ENCODE data around the gene DAG1. TPM values are rescaled to one million over a fixed set of nuclear protein-coding genes. Genes with fewer than 3 reads are reported as not detected.
"Not testable (repeated sequence)": the region's sequence is repeated elsewhere in the genome, so short reads cannot be mapped to it uniquely, and the experiment has no call there.

The DAG1 gene
- total RNA-seq, 2 experiments from 2014 or later, result 9.4 to 9.6 TPM

DNA sequence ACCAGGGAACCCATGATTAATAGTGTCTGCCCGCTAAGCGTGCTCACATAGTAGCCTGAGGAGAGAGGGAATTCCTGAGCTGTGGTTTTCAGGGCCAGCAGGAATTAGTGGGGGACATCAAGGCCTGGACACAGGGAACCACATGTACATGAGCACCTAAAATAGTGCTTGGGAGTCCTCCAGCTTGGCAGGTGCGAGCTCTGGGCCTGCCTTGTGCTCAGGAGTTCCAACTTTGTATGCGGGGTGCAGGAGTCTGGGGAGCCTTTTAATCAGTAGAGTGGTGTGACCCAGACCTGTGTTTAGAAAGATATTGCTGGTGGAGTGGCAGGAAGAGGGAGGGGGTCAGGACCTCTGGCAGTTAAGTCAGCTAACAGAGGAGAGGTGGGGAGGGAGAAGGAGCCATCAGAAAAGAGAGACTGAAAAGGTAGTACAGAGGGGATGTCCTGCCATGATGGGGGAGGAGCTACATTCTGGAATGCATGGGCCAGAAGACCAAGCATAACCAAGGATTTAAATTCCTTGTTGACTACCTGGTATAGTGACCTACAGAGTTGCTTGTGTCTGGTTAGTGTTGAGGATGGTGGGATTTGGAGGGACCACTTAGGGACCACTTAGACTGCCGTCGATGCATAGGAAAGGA lies 1.9 kb downstream of the DAG1 start:
- no peaks in the 10 kb centered on the region for H3K9me3 Mint-ChIP-seq
- ChIA-PET CTCF (interaction anchor here (1.0 to 2.0 kb wide), 3 partner anchors 67 to 199 kb away, joined by 3 to 10 read pairs (median 9); partner anchors contain the start of gene USP4), POLR2A (interaction anchor here (1.2 kb wide), 1 partner anchor 60 kb away, joined by 4 read pairs; the partner anchor contains the start of genes RHOA and TCTA)
- intact Hi-C loops (cut with micrococcal nuclease), result loop anchor here (2.0 kb wide), 1 partner anchor 203 kb away; the partner anchor contains the start of gene APEH
- H3K4me3 Mint-ChIP-seq, result peak overlapping the region; percentile 91
- peaks cover 33% of the 10 kb centered on the region for H3K4me1 Mint-ChIP-seq (ENCODE audit: low read depth)
- peaks cover 3% of the 10 kb centered on the region for H3K36me3 Mint-ChIP-seq
- DNase-seq, result no peak
- no peaks in the 10 kb centered on the region for H3K27me3 Mint-ChIP-seq
- H3K27ac Mint-ChIP-seq, result peak overlapping the region; percentile 87

DNA sequence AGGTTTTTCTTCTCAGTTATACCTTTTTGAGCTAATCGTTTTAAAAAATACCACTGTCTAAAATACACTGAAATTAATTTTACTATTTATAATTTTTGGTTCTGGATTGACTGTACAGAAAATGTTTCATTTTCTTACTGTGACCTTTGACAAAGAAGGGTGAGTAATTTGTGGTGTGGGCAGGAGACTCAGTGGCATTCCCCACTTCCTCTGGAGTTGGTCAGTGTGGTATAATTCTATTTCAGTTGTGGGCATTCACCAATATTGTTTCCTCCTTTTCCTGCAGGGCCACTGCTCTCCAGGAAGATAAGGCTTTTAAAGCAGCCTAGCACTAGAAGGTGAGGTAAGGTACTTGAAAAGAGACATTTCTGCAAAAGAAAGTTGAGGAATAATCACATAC lies 6.5 kb downstream of the DAG1 start:
- intact Hi-C loops (cut with micrococcal nuclease), result no loop called here
- H3K9me3 Mint-ChIP-seq, result no peaks in the 10 kb centered on the region
- H3K27ac Mint-ChIP-seq, result no peak overlapping the region
- no peaks in the 10 kb centered on the region for H3K27me3 Mint-ChIP-seq
- DNase-seq, result peak; percentile 43
- ChIA-PET POLR2A (interaction anchor here (0.6 kb wide), 1 partner anchor 18 kb away, joined by 3 read pairs; no protein-coding TSS in a partner anchor), CTCF (no interaction called here)
- no peak overlapping the region for H3K4me3 Mint-ChIP-seq
- peaks cover 7% of the 10 kb centered on the region for H3K36me3 Mint-ChIP-seq
- H3K4me1 Mint-ChIP-seq (ENCODE audit: low read depth), result peaks cover 22% of the 10 kb centered on the region

DNA sequence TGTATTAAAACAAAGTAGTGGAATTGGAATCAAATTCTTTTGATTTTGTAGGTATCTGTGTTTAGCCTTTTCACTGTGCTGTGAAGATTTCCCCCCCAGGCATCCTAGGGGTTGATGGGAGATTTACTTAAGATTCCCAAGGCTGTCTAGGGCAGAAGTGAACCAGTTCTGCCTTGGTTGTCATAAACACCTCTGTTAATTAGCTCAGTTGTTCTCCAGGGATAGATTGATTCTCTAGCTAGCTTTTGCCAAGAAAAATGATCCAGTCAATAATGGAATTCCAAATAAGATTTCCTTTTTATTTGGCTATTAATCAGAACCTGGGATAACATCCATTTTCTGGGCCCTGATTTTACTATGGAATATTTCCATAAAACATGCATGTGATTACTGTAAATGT lies 12.7 kb downstream of the DAG1 start:
- Mint-ChIP-seq H3K4me3 (no peak overlapping the region), H3K9me3 (no peaks in the 10 kb centered on the region), H3K27me3 (no peaks in the 10 kb centered on the region), H3K4me1 (ENCODE audit: low read depth) (no peaks in the 10 kb centered on the region), H3K27ac (no peak overlapping the region), H3K36me3 (no peaks in the 10 kb centered on the region)
- intact Hi-C loops (cut with micrococcal nuclease), result no loop called here
- ChIA-PET POLR2A (interaction anchor here (0.6 kb wide), 1 partner anchor 317 kb away, joined by 4 read pairs; the partner anchor contains the start of gene CDHR4), CTCF (no interaction called here)
- no peak for DNase-seq

DNA sequence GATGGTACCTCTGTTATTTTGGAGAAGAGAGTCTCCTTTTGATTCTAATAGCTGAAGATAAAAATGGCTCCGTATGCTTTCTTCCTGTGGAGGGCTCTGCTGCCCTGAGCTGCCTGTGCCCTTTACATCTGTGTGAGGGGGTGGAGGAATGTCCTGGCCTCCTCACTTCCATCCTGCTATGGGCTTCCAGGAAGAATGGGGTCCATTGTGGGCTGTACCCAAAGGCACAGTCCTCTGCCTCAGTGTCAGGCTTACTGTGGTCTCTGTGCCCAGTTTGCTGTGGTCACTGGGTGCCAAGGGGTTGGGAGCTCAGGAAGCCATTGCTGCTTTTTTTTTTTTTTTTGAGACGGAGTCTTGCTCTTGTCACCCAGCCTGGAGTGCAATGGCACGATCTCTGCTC lies 14.4 kb downstream of the DAG1 start:
- Mint-ChIP-seq H3K36me3 (no peaks in the 10 kb centered on the region), H3K27me3 (no peaks in the 10 kb centered on the region), H3K9me3 (no peaks in the 10 kb centered on the region), H3K4me3 (no peak overlapping the region), H3K27ac (no peak overlapping the region), H3K4me1 (ENCODE audit: low read depth) (no peaks in the 10 kb centered on the region)
- intact Hi-C loops (cut with micrococcal nuclease), result no loop called here
- ChIA-PET POLR2A (interaction anchor here (0.6 kb wide), 1 partner anchor 15 kb away, joined by 3 read pairs; the partner anchor contains the start of gene DAG1), CTCF (interaction anchor here (1.4 kb wide), 1 partner anchor 35 kb away, joined by 3 read pairs; no protein-coding TSS in a partner anchor)
- DNase-seq, result no peak

DNA sequence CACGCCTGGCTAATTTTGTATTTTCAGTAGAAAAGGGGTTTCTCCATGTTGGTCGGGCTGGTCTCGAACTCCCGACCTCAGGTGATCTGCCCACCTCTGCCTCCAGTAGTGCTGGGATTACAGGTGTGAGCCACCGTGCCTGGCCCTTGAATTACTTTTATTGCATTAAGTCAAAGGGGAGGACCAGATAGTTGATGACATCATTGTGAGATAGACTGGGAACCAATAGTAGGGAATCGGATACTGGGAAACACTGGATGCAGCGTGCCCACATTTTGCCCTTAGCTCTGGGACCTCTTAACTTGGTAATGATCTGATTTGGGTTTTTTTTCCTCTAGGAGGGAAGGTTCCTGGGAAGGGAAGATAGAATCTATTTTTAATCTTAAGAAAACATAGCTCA lies 19.2 kb downstream of the DAG1 start:
- H3K27me3 Mint-ChIP-seq, result no peaks in the 10 kb centered on the region
- POLR2A ChIA-PET, result no interaction called here
- CTCF ChIA-PET, result interaction anchor here (1.2 kb wide), 1 partner anchor 40 kb away, joined by 3 read pairs; no protein-coding TSS in a partner anchor

DNA sequence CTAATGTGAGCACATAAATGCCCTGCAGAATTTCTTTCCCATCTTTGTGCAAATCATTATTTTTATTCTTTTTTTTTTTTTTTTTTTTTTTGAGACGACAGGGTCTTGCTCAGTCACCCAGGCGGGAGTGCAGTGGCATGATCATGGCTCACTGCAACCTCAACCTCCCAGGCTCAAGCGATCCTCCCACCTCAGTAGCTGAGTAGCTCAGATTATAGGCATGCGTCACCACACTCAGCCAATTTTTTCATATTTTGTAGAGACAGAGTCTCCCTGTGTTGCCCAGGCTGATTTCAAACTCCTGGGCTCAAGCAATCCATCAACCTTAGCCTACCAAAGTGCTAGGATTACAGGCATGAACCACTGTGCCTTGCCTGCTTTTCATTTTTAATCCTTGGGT lies 22.9 kb downstream of the DAG1 start:
- Mint-ChIP-seq H3K27ac (no peak overlapping the region), H3K4me3 (no peak overlapping the region), H3K4me1 (ENCODE audit: low read depth) (peaks cover 4% of the 10 kb centered on the region), H3K36me3 (peaks cover 4% of the 10 kb centered on the region), H3K9me3 (no peaks in the 10 kb centered on the region), H3K27me3 (no peaks in the 10 kb centered on the region)
- DNase-seq, result no peak
- intact Hi-C loops (cut with micrococcal nuclease), result no loop called here
- ChIA-PET POLR2A (no interaction called here), CTCF (no interaction called here)

More for the DNA sequence above, 19.2 kb downstream of the DAG1 start:
- Mint-ChIP-seq H3K27ac (no peak overlapping the region), H3K36me3 (peaks cover 4% of the 10 kb centered on the region), H3K4me1 (ENCODE audit: low read depth) (peaks cover 4% of the 10 kb centered on the region), H3K4me3 (no peak overlapping the region), H3K9me3 (no peaks in the 10 kb centered on the region)
- intact Hi-C loops (cut with micrococcal nuclease), result no loop called here
- DNase-seq, result no peak

DNA sequence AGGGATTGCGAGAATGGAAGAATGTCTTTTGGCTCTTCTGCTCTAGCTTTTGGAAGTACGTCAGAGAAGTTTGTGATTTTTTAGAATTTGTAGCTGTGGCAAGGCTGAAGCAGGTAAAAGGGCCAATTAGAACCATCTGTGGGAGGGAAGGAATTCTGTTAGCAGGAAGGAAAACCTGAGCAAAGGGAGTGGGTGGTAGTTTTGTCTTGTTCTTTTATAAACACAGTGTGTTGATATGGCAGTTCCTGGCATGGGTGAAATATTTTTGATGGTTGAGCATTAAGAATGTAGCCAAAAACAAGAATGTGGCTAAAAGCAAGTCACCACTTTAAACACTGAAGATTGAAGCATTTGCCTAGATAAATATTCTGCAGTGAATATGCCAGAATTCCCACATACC lies 23.8 kb downstream of the DAG1 start:
- no peaks in the 10 kb centered on the region for H3K27me3 Mint-ChIP-seq
- H3K4me3 Mint-ChIP-seq, result no peak overlapping the region
- ChIA-PET CTCF (no interaction called here), POLR2A (no interaction called here)
- H3K4me1 Mint-ChIP-seq (ENCODE audit: low read depth), result peaks cover 4% of the 10 kb centered on the region
- DNase-seq, result no peak
- H3K27ac Mint-ChIP-seq, result no peak overlapping the region
- H3K9me3 Mint-ChIP-seq, result no peaks in the 10 kb centered on the region
- intact Hi-C loops (cut with micrococcal nuclease), result no loop called here
- H3K36me3 Mint-ChIP-seq, result peaks cover 6% of the 10 kb centered on the region

DNA sequence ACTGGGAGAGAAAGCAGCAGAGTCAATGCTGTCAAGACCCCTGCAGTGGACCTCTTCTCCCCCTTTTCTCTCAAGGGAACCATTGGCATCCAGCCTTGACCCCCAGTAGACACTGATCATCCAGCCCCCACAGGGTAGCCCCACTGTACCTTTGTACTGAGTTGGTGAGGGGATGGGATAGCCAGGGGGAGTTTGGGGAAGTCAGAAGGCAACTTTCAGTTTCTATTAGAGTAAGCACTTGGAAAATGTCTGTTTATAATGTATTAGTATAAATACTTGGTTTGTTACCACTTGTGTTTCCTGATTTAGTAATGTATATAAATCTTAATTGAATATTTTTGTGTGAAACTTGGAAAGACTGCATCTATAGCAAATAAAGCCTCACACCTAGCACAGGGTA lies 25.0 kb downstream of the DAG1 start:
- no peak for DNase-seq
- Mint-ChIP-seq H3K4me1 (ENCODE audit: low read depth) (peaks cover 4% of the 10 kb centered on the region), H3K4me3 (no peak overlapping the region), H3K27ac (no peak overlapping the region), H3K27me3 (no peaks in the 10 kb centered on the region), H3K9me3 (no peaks in the 10 kb centered on the region), H3K36me3 (peaks cover 6% of the 10 kb centered on the region)
- intact Hi-C loops (cut with micrococcal nuclease), result no loop called here
- ChIA-PET POLR2A (no interaction called here), CTCF (no interaction called here)

DNA sequence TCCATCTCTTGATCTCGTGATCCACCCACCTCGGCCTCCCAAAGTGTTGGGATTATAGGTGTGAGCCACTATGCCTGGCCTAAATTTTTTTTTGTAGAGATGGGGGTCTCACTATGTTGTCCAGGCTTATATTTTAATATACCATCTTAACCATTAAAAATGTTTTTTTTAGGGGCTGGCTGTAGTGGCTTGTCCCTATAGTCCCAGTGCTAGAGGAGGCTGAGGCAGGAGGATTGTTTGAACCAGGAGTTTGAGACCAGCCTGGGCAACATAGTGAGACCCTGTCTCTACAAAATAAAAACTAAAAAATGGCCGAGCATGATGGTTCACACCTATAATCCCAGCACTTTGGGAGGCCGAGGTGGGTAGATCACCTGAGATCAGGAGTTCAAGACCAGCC lies 26.8 kb downstream of the DAG1 start:
- CTCF ChIA-PET, H3K27ac Mint-ChIP-seq, POLR2A ChIA-PET: not testable (repeated sequence)

DNA sequence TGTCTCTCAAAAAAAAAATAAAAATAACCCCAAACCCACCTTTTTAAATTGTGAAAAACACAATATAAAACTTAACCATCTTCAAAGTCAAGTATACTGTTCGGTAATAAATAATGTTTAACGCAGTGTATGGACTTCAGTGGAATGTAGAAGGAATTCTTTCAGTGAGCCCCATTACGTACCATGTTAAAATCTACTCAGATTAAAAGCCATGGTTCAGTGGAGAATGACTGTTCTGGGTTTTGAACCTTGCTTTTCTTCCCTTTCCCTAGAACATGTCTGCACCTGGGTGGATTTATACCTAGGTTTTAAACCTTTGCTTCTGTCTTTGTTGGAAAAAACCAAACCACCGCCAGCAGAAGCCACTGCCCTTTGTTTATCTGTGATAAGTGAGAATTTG lies 27.5 kb downstream of the DAG1 start:
- H3K27me3 Mint-ChIP-seq, result no peaks in the 10 kb centered on the region
- ChIA-PET CTCF (interaction anchor here (0.6 kb wide), 1 partner anchor 82 kb away, joined by 3 read pairs; no protein-coding TSS in a partner anchor), POLR2A (no interaction called here)
- H3K9me3 Mint-ChIP-seq, result no peaks in the 10 kb centered on the region
- H3K27ac Mint-ChIP-seq, result no peak overlapping the region
- intact Hi-C loops (cut with micrococcal nuclease), result no loop called here
- H3K4me1 Mint-ChIP-seq (ENCODE audit: low read depth), result peaks cover 9% of the 10 kb centered on the region
- no peak for DNase-seq
- H3K36me3 Mint-ChIP-seq, result peaks cover 9% of the 10 kb centered on the region
- no peak overlapping the region for H3K4me3 Mint-ChIP-seq

More for the DNA sequence above, 26.8 kb downstream of the DAG1 start:
- H3K4me1 Mint-ChIP-seq (ENCODE audit: low read depth); intact Hi-C loops (cut with micrococcal nuclease); DNase-seq; H3K27me3 Mint-ChIP-seq; H3K9me3 Mint-ChIP-seq; H3K36me3 Mint-ChIP-seq; H3K4me3 Mint-ChIP-seq: not testable (repeated sequence)

DNA sequence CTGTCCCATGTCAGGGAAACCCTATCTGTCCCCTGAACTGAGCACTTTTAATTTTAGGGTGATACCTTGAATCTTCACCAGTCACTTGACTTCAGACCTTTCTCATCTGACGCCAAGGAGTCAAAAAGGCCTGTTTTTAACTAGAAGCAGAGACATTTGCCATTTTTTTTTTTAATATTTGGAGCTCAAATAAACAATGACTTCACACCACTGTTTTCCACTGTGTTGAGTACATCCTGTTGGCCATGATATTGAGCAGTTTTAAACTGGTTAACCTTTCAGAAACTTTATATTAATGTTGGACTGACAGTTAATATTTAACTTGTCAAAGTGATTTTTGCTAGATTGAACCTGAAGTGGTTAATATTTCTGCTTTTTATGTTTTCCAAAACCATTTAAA lies 28.2 kb downstream of the DAG1 start:
- POLR2A ChIA-PET, result no interaction called here

DNA sequence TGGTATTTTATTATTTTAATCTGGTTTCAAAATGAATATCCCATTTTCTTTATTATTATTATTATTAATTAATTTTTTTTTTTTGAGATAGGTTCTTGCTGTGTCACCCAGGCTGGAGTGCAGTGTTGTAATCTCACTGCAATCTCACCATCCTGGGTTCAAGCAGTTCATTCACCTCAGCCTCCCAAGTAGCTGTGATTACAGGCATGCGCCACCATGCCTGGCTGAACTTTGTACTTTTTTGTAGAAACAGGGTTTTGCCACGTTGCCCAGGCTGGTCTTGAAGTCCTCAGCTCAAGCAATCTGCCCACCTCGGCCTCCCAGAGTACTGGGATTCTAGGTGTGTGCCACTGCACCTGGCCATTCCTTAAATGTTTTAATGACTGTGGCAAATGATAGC lies 28.6 kb downstream of the DAG1 start:
- Mint-ChIP-seq H3K27ac (no peak overlapping the region), H3K4me1 (ENCODE audit: low read depth) (peaks cover 8% of the 10 kb centered on the region), H3K4me3 (no peak overlapping the region), H3K9me3 (no peaks in the 10 kb centered on the region), H3K36me3 (peaks cover 5% of the 10 kb centered on the region), H3K27me3 (no peaks in the 10 kb centered on the region)
- intact Hi-C loops (cut with micrococcal nuclease), result no loop called here
- ChIA-PET CTCF (interaction anchor here (0.9 kb wide), 1 partner anchor 41 kb away, joined by 3 read pairs; no protein-coding TSS in a partner anchor), POLR2A (no interaction called here)
- no peak for DNase-seq

More for the DNA sequence above, 28.2 kb downstream of the DAG1 start:
- no peak for DNase-seq
- H3K27ac Mint-ChIP-seq, result no peak overlapping the region
- H3K27me3 Mint-ChIP-seq, result no peaks in the 10 kb centered on the region
- no peaks in the 10 kb centered on the region for H3K9me3 Mint-ChIP-seq
- CTCF ChIA-PET, result interaction anchor here (0.6 kb wide), 1 partner anchor 83 kb away, joined by 3 read pairs; no protein-coding TSS in a partner anchor
- H3K36me3 Mint-ChIP-seq, result peaks cover 6% of the 10 kb centered on the region
- H3K4me1 Mint-ChIP-seq (ENCODE audit: low read depth), result peaks cover 9% of the 10 kb centered on the region
- intact Hi-C loops (cut with micrococcal nuclease), result no loop called here
- H3K4me3 Mint-ChIP-seq, result no peak overlapping the region
